Measurements from ENCODE around the gene LRBA.

Gene LRBA

GRCh38 chr4:150628073-150628472 is 387.0 kb downstream of the LRBA start:
- H2AFZ ChIP-seq (ENCODE audit: low read length), result no peak overlapping the region
- H3K79me2 ChIP-seq (ENCODE audit: insufficient read depth, low read length), result no peaks in the 10 kb centered on the region
- no peaks in the 10 kb centered on the region for H3K9me2 ChIP-seq (ENCODE audit: low read depth, low read length)
- H3K9ac ChIP-seq (ENCODE audit: low read length), result no peak overlapping the region
- H3K9me3 ChIP-seq (ENCODE audit: low read length), result peaks cover 5% of the 10 kb centered on the region
- no peaks in the 10 kb centered on the region for H3K4me1 ChIP-seq (ENCODE audit: insufficient read depth, low read length, severe bottlenecking)
- H3K27ac ChIP-seq (ENCODE audit: low read depth, low read length, poor library complexity, severe bottlenecking), result no peak overlapping the region
- TF ChIP-seq EZH2 (IDR thresholded peaks at IDR 0.05; ENCODE audit: borderline replicate concordance, low read length), result no peak
- TF ChIP-seq CTCF (IDR thresholded peaks at IDR 0.05; ENCODE audit: low read length), result no peak
- no peaks in the 10 kb centered on the region for H3K27me3 ChIP-seq (ENCODE audit: insufficient read depth, low read length)
- no peak overlapping the region for H3K4me3 ChIP-seq (ENCODE audit: low read depth, low read length, poor library complexity, severe bottlenecking)
- no peaks in the 10 kb centered on the region for H3F3A ChIP-seq (ENCODE audit: insufficient read depth, low read length)
- no peaks in the 10 kb centered on the region for H4K20me1 ChIP-seq (ENCODE audit: insufficient read depth, low read length)
- H3K4me2 ChIP-seq (ENCODE audit: low read length), result no peak overlapping the region
- no peaks in the 10 kb centered on the region for H3K36me3 ChIP-seq (ENCODE audit: insufficient read depth, low read length)

GRCh38 chr4:150625033-150625432 is 390.1 kb downstream of the LRBA start:
- no peaks in the 10 kb centered on the region for H3K27me3 ChIP-seq (ENCODE audit: insufficient read depth, low read length)
- H3K4me3 ChIP-seq (ENCODE audit: low read depth, low read length, poor library complexity, severe bottlenecking), result no peak overlapping the region
- no peak overlapping the region for H2AFZ ChIP-seq (ENCODE audit: low read length)
- no peaks in the 10 kb centered on the region for H3F3A ChIP-seq (ENCODE audit: insufficient read depth, low read length)
- H3K79me2 ChIP-seq (ENCODE audit: insufficient read depth, low read length), result no peaks in the 10 kb centered on the region
- H4K20me1 ChIP-seq (ENCODE audit: insufficient read depth, low read length), result no peaks in the 10 kb centered on the region
- no peaks in the 10 kb centered on the region for H3K4me1 ChIP-seq (ENCODE audit: insufficient read depth, low read length, severe bottlenecking)
- no peak overlapping the region for H3K27ac ChIP-seq (ENCODE audit: low read depth, low read length, poor library complexity, severe bottlenecking)
- no peaks in the 10 kb centered on the region for H3K9me2 ChIP-seq (ENCODE audit: low read depth, low read length)
- no peak overlapping the region for H3K4me2 ChIP-seq (ENCODE audit: low read length)
- TF ChIP-seq CTCF (IDR thresholded peaks at IDR 0.05; ENCODE audit: low read length) (no peak), EZH2 (IDR thresholded peaks at IDR 0.05; ENCODE audit: borderline replicate concordance, low read length) (no peak)
- no peak overlapping the region for H3K9ac ChIP-seq (ENCODE audit: low read length)
- H3K9me3 ChIP-seq (ENCODE audit: low read length), result no peaks in the 10 kb centered on the region
- H3K36me3 ChIP-seq (ENCODE audit: insufficient read depth, low read length), result no peaks in the 10 kb centered on the region

GRCh38 chr4:150624055-150624454 is 391.0 kb downstream of the LRBA start:
- Histone ChIP-seq H3K36me3 (ENCODE audit: insufficient read depth, low read length) (no peaks in the 10 kb centered on the region), H3K4me1 (ENCODE audit: insufficient read depth, low read length, severe bottlenecking) (no peaks in the 10 kb centered on the region), H2AFZ (ENCODE audit: low read length) (no peak overlapping the region), H3K9me3 (ENCODE audit: low read length) (no peaks in the 10 kb centered on the region), H3K27ac (ENCODE audit: low read depth, low read length, poor library complexity, severe bottlenecking) (no peak overlapping the region), H3K79me2 (ENCODE audit: insufficient read depth, low read length) (no peaks in the 10 kb centered on the region), H3K27me3 (ENCODE audit: insufficient read depth, low read length) (no peaks in the 10 kb centered on the region), H3K4me2 (ENCODE audit: low read length) (no peak overlapping the region), H3K9me2 (ENCODE audit: low read depth, low read length) (no peaks in the 10 kb centered on the region), H3K4me3 (ENCODE audit: low read depth, low read length, poor library complexity, severe bottlenecking) (no peak overlapping the region), H3F3A (ENCODE audit: insufficient read depth, low read length) (no peaks in the 10 kb centered on the region), H4K20me1 (ENCODE audit: insufficient read depth, low read length) (no peaks in the 10 kb centered on the region), H3K9ac (ENCODE audit: low read length) (no peak overlapping the region)
- TF ChIP-seq EZH2 (IDR thresholded peaks at IDR 0.05; ENCODE audit: borderline replicate concordance, low read length) (no peak), CTCF (IDR thresholded peaks at IDR 0.05; ENCODE audit: low read length) (no peak)

Measured in OCI-LY1 (cell line).